ENCODE measurements around the gene CHST14. TPM values are rescaled to one million over a fixed set of nuclear protein-coding genes. Genes with fewer than 3 reads are reported as not detected.
A peak's percentile ranks its signal among the peaks of the same experiment; 100 is the strongest.

The CHST14 gene
- total RNA-seq, 2 experiments from 2014 or later: 12.1 to 12.6 TPM

- ATAC-seq (no peak), DNase-seq (no peak)
- Mint-ChIP-seq H3K27me3 (ENCODE audit: low read depth) (peaks cover 47% of the 10 kb centered on the region), H3K36me3 (ENCODE audit: low read depth) (no peaks in the 10 kb centered on the region), H3K9me3 (ENCODE audit: insufficient read depth) (no peaks in the 10 kb centered on the region), H3K4me1 (ENCODE audit: low read depth) (no peaks in the 10 kb centered on the region), H3K27ac (no peak overlapping the region), H3K4me3 (no peak overlapping the region)
- ChIA-PET POLR2A (no interaction called here), CTCF (interaction anchor here (1.2 kb wide), 1 partner anchor 26 kb away, joined by 3 read pairs; no protein-coding TSS in a partner anchor)
Measured at GRCh38 chr15:40481341-40482074, 10.7 kb downstream of the CHST14 start.

GRCh38 chr15:40483919-40484318 lies 13.1 kb downstream of the CHST14 start:
- DNase-seq (no peak), ATAC-seq (no peak)
- no peaks in the 10 kb centered on the region for H3K9me3 Mint-ChIP-seq (ENCODE audit: insufficient read depth)
- H3K27ac Mint-ChIP-seq: no peak overlapping the region
- POLR2A ChIA-PET: no interaction called here
- H3K4me1 Mint-ChIP-seq (ENCODE audit: low read depth): no peaks in the 10 kb centered on the region
- peaks cover 32% of the 10 kb centered on the region for H3K27me3 Mint-ChIP-seq (ENCODE audit: low read depth)
- H3K36me3 Mint-ChIP-seq (ENCODE audit: low read depth): no peaks in the 10 kb centered on the region
- CTCF ChIA-PET: interaction anchor here (0.8 kb wide), 1 partner anchor 23 kb away, joined by 4 read pairs; no protein-coding TSS in a partner anchor
- no peak overlapping the region for H3K4me3 Mint-ChIP-seq

GRCh38 chr15:40486066-40486770 lies 15.4 kb downstream of the CHST14 start:
- DNase-seq: no peak

DNA sequence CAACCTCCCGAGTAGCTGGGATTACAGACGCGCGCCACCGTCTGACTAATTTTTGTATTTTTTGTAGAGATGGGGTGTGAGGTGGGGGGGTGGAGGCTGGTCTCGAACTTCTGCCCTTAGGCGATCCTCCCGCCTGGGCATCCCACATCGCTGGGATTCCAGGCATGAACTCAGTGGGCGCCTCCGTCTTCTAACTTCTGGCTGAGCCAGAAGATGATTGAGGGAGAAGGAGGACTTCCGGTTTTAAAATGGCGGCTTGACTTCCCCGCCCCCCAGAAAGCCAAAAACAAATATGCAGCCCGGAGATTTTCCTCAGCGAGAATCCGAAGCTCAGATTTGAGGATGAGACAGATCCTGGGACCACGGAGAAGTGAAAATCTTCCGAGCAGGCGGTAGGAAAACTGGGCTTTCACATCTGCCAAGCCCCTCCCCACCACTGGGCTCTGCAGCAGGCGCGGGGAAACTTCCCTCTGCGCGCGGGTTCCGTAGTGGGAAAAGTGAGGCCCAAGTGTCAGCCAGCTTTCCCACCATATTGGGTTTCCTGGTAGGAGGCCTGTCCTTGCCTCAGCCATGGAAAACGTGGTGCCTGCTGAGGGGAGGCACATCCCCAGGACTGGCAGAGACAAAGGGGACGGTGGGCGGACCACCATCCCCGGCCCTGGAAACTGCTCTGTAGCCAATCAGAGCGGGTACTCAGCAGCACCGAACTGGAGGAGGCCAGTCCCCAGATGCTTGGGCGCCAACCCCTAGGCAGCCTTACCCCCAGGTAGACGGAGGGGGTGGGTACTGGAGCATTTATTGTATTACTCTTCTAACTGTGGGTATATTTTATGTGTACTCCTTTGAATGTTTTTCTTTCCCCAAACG lies 17.3 kb downstream of the CHST14 start:
- Mint-ChIP-seq H3K9me3 (ENCODE audit: insufficient read depth) (no peaks in the 10 kb centered on the region), H3K27ac (no peak overlapping the region), H3K4me1 (ENCODE audit: low read depth) (peaks cover 6% of the 10 kb centered on the region), H3K27me3 (ENCODE audit: low read depth) (peaks cover 5% of the 10 kb centered on the region), H3K36me3 (ENCODE audit: low read depth) (no peaks in the 10 kb centered on the region), H3K4me3 (no peak overlapping the region)
- no peak for ATAC-seq
- CTCF ChIA-PET: no interaction called here
- no peak for DNase-seq
- POLR2A ChIA-PET: no interaction called here

More at GRCh38 chr15:40486066-40486770, 15.4 kb downstream of the CHST14 start:
- POLR2A ChIA-PET: no interaction called here
- CTCF ChIA-PET: no interaction called here
- Mint-ChIP-seq H3K4me3 (no peak overlapping the region), H3K27me3 (ENCODE audit: low read depth) (peaks cover 22% of the 10 kb centered on the region), H3K36me3 (ENCODE audit: low read depth) (no peaks in the 10 kb centered on the region), H3K4me1 (ENCODE audit: low read depth) (no peaks in the 10 kb centered on the region), H3K27ac (no peak overlapping the region), H3K9me3 (ENCODE audit: insufficient read depth) (no peaks in the 10 kb centered on the region)
- ATAC-seq: no peak

GRCh38 chr15:40489274-40490175 lies 18.7 kb downstream of the CHST14 start:
- no peaks in the 10 kb centered on the region for H3K36me3 Mint-ChIP-seq (ENCODE audit: low read depth)
- ChIA-PET POLR2A (no interaction called here), CTCF (no interaction called here)
- DNase-seq: no peak
- no peak overlapping the region for H3K27ac Mint-ChIP-seq
- no peak overlapping the region for H3K4me3 Mint-ChIP-seq
- no peak for ATAC-seq
- peaks cover 2% of the 10 kb centered on the region for H3K27me3 Mint-ChIP-seq (ENCODE audit: low read depth)
- H3K4me1 Mint-ChIP-seq (ENCODE audit: low read depth): peaks cover 19% of the 10 kb centered on the region
- H3K9me3 Mint-ChIP-seq (ENCODE audit: insufficient read depth): no peaks in the 10 kb centered on the region

- H3K27me3 Mint-ChIP-seq (ENCODE audit: low read depth): peaks cover 4% of the 10 kb centered on the region
- peak; percentile 64 for DNase-seq
- peak overlapping the region; percentile 20 for H3K4me3 Mint-ChIP-seq
- ChIA-PET POLR2A (no interaction called here), CTCF (interaction anchor here (1.1 kb wide), 1 partner anchor 53 kb away, joined by 3 read pairs; the partner anchor contains the start of gene BAHD1)
- H3K9me3 Mint-ChIP-seq (ENCODE audit: insufficient read depth): no peaks in the 10 kb centered on the region
- no peaks in the 10 kb centered on the region for H3K36me3 Mint-ChIP-seq (ENCODE audit: low read depth)
- peak; percentile 93 for ATAC-seq
- H3K27ac Mint-ChIP-seq: peak overlapping the region; percentile 66
- H3K4me1 Mint-ChIP-seq (ENCODE audit: low read depth): peaks cover 25% of the 10 kb centered on the region
Measured at GRCh38 chr15:40493089-40493840, 22.5 kb downstream of the CHST14 start.

DNA sequence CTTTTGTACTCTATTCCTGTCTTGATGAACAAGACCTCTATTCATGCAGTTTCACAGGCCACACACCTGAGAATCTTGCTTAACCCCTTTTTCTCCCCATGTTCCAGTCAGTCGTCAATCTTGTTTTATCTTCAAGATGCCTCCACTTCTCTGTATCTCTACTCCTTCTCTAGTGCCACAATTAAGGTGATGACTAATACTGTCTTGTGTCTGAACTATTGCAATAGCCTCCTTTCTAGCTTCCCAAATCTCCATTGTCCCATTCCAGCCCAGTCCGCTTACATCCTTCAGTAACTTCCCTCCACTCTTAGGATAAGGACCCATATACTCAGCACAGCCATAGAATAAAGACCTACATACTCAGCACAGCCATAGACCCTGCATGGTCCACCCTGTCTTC lies 24.7 kb downstream of the CHST14 start:
- Mint-ChIP-seq H3K36me3 (ENCODE audit: low read depth) (no peaks in the 10 kb centered on the region), H3K27ac (no peak overlapping the region), H3K27me3 (ENCODE audit: low read depth) (peaks cover 10% of the 10 kb centered on the region), H3K9me3 (ENCODE audit: insufficient read depth) (no peaks in the 10 kb centered on the region), H3K4me1 (ENCODE audit: low read depth) (peaks cover 25% of the 10 kb centered on the region), H3K4me3 (no peak overlapping the region)
- CTCF ChIA-PET: no interaction called here
- POLR2A ChIA-PET: no interaction called here
- ATAC-seq (no peak), DNase-seq (no peak)

GRCh38 chr15:40498418-40498817 lies 27.6 kb downstream of the CHST14 start:
- Mint-ChIP-seq H3K9me3 (ENCODE audit: insufficient read depth) (no peaks in the 10 kb centered on the region), H3K36me3 (ENCODE audit: low read depth) (no peaks in the 10 kb centered on the region), H3K27me3 (ENCODE audit: low read depth) (peaks cover 16% of the 10 kb centered on the region), H3K4me3 (no peak overlapping the region), H3K4me1 (ENCODE audit: low read depth) (peaks cover 16% of the 10 kb centered on the region), H3K27ac (no peak overlapping the region)
- POLR2A ChIA-PET: no interaction called here
- ATAC-seq: no peak
- no peak for DNase-seq
- CTCF ChIA-PET: no interaction called here

DNA sequence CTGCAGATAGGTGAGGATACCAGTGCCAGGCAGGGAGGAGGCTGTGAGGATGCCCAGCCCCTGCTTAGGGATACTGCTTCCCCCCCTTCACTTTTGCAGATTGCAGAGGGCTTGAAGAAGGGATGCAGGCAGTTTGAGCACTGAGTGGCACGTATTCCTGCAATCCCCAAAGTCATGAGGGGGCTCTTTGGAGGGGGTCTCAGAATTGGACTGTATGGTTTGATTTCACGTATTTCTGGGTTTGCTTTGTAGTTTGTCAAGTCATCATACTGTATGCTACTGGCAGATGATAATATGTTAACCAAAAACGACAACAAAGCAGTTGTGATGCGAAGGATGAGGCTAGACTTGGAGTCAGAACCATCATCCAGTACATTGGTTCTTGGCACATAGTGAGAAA lies 28.1 kb downstream of the CHST14 start:
- ChIA-PET POLR2A (no interaction called here), CTCF (interaction anchor here (1.0 kb wide), 1 partner anchor 9 kb away, joined by 5 read pairs; no protein-coding TSS in a partner anchor)
- Mint-ChIP-seq H3K27ac (no peak overlapping the region), H3K36me3 (ENCODE audit: low read depth) (no peaks in the 10 kb centered on the region), H3K27me3 (ENCODE audit: low read depth) (peaks cover 16% of the 10 kb centered on the region), H3K4me3 (no peak overlapping the region), H3K9me3 (ENCODE audit: insufficient read depth) (no peaks in the 10 kb centered on the region), H3K4me1 (ENCODE audit: low read depth) (peaks cover 11% of the 10 kb centered on the region)
- no peak for ATAC-seq
- DNase-seq: no peak

DNA sequence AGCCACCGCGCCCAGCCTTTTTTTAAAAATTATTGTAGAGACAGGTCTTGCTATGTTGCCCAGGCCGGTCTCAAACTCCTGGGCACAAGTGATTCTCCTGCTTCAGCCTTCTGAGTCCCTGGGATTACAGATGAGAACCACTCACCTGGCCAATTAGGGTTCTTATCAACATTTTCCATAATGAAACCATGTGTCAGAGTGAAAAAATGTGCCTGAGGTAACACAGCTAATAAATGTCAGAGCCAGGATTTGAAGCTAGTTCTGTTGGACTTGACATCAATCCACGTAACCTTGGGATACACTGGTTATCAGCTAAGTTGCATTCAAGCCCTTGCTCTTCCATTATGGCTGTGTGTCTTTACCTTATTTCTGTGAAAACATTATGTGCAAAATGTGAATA lies 29.1 kb downstream of the CHST14 start:
- Mint-ChIP-seq H3K4me3 (no peak overlapping the region), H3K4me1 (ENCODE audit: low read depth) (peaks cover 6% of the 10 kb centered on the region), H3K36me3 (ENCODE audit: low read depth) (no peaks in the 10 kb centered on the region), H3K27me3 (ENCODE audit: low read depth) (peaks cover 20% of the 10 kb centered on the region), H3K9me3 (ENCODE audit: insufficient read depth) (no peaks in the 10 kb centered on the region), H3K27ac (no peak overlapping the region)
- DNase-seq: no peak
- POLR2A ChIA-PET: interaction anchor here (0.5 kb wide), 1 partner anchor 92 kb away, joined by 5 read pairs; no protein-coding TSS in a partner anchor
- CTCF ChIA-PET: interaction anchor here (1.0 kb wide), 2 partner anchors 8 to 49 kb away, joined by 3 to 5 read pairs; no protein-coding TSS in a partner anchor
- no peak for ATAC-seq

All from activated CD8-positive, alpha-beta T cell treated with anti-CD3 and anti-CD28 coated beads, Interleukin-2, amount 10 ng/mL, durations not matched to agents 7 days and 5 days (primary cell).